Activated gamma-delta T cell treated with Interleukin-2 at 50 U/mL for 16 hours (primary cell): ENCODE results near the gene LIN54.
"Not testable (repeated sequence)": the region's sequence is repeated elsewhere in the genome, so short reads cannot be mapped to it uniquely, and the experiment has no call there.

ENCODE experiments used
- DNase-seq: peaks from one replicate; pipeline ENCODE4 v3.0.0-alpha.2; 2020

LIN54 gene

GRCh38 chr4:83010522-83011318 lies at the start of gene LIN54:
Gene LIN54 (minus strand): TSS chr4:83010823. CDS start chr4:82984844, 25,979 bp downstream.
- DNase-seq, result peak; percentile 84

- no peak for DNase-seq
Observed at GRCh38 chr4:83054928-83055327, 44.3 kb upstream of the LIN54 start.

- DNase-seq, result not testable (repeated sequence)
Observed at GRCh38 chr4:83048781-83049180, 38.2 kb upstream of the LIN54 start.

GRCh38 chr4:83046693-83047473 lies 36.3 kb upstream of the LIN54 start:
- DNase-seq, result no peak

- no peak for DNase-seq
Observed at GRCh38 chr4:83043801-83044407, 33.3 kb upstream of the LIN54 start.

GRCh38 chr4:83043157-83043556 lies 32.5 kb upstream of the LIN54 start:
- DNase-seq, result not testable (repeated sequence)

- DNase-seq, result no peak
Observed at GRCh38 chr4:83040269-83040668, 29.6 kb upstream of the LIN54 start.

- DNase-seq, result no peak
Observed at GRCh38 chr4:83036991-83037665, 26.5 kb upstream of the LIN54 start.

DNA sequence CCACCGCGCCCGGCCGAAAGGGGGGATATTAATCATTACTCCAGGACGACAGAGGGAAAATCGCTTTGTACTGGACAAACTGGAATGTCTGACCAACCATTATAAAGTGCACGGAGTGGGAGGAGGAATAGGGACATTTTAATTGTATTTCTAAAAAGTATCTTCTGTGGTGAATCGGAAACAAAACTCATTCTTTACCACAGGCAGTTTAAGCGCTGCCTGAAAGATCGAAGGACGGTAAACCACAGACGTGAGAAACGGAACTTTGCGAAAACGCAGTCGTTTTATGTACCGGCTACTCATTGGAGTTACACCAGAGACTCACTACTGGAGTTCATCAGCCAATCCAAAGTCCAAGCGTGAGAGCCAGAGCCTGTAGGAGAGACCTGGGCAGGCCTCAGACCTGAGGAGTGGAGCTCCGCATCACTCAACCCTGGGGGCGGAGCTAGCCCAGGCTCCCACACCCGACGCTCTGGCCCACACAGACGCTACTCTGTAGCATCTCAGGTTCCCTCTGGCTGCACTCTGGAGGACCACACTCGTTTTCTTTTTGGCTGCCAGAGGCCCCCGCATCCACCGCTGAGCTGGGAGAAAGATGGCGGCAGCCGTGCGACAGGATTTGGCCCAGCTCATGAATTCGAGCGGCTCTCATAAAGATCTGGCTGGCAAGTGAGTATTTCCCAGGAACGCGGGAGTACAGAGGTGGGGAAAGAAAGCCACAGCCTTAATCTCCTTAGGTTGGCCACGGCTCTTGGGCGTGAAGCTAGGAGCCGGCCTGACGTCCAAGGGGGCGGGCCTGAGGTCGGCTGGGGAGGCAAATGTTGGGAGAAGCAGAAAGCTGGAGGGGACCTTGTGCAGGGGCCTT lies 24.2 kb upstream of the LIN54 start, which contains the start of gene COPS4:
Gene COPS4 (plus strand): TSS at position 554 of the 865 bp plus-strand sequence. CDS start 42 bp downstream, at position 596.
- DNase-seq, result peak; percentile 95

- DNase-seq, result no peak
Observed at GRCh38 chr4:83029688-83030087, 19.1 kb upstream of the LIN54 start.

DNA sequence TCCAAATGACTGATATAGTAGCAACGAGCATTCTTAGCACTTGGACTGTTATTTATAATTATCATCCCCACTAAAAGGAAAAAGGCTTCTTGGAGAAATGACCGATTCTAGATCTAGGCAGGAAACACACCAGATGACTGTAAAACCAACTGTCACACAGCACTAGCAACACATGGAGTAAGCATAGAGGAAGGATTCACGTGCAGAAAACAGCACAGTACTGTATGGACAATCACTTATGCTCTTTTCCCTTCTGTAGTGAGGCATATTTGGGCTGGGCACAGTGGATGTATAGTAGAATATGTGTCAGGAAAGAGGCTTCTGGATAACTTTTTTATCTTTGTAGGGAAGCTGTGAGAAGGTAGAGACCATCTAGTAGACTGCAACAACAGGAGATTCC lies 18.4 kb upstream of the LIN54 start:
- no peak for DNase-seq

DNA sequence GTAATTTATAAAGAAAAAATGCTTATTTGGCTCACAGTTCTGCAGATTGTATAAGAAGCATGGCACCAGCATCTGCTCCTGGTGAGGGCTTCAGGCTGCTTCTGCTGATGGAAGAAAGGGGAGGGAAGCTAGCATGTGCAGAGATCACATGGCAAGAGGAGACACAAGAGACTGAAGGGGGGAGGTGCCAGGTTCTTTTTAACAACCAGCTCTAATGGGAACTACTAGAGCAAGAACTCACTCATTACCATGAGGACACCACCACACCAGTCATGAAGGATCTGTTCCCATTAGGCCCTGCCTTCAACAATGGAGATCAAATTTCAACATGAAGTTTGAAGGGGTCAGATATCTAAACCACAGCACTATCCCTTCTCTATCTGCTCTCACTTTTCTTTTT lies 14.9 kb upstream of the LIN54 start:
- DNase-seq, result no peak

DNA sequence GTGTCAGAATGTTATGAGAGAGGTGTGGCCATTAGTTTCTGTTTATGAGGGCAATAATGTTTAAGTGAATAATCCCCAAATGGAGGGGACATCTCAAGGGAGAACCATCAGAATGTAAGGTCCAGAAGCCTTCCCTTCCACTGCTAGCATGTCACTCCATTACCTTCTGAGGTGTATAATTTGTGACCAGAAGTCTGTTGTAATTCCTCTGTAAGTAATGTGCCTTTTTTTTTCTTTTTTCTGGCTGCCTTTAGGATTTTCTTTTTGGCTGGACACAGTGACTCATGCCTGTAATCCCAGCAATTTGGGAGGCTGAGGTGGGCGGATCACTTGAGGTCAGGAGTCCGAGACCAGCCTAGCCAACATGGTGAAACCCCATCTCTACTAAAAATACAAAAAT lies 13.6 kb upstream of the LIN54 start:
- no peak for DNase-seq

- DNase-seq, result not testable (repeated sequence)
Observed at GRCh38 chr4:83023599-83023998, 13.0 kb upstream of the LIN54 start.

- no peak for DNase-seq
Observed at GRCh38 chr4:83022724-83023450, 12.3 kb upstream of the LIN54 start.

DNA sequence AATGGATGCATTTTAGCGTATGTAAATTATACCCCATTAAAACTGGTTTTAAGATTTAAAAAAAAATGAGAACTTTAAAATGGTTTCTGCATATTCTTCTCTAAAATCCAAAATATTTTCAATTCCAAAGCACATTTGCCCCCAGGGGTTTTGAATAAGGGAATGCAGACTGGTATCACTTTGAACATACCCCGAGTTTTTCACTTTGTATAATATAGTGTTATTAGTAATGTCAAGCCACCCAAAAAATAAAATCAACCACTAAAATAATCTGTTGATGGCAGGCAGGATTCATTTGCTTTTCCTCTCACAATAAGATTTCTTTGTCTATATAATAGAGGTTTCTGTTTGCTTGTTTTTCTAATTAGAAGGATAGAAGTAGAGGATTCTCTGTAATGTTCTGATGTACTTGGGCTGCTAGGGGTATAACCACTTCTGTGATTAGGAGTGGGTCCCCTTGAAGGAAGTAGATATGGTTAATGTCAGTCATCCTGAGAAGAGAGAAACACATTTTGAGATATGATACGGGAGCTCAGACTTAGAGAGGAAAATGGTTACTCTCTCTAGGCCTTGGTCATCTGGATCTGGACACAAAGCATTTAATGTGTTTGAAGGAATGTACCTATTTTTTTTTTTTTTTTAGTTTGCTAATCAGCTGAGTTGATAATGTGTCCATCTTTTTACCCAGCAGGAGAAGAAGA lies 9.3 kb upstream of the LIN54 start:
- no peak for DNase-seq

GRCh38 chr4:83013902-83014301 lies 3.3 kb upstream of the LIN54 start:
- no peak for DNase-seq

GRCh38 chr4:83013420-83013867 lies 2.8 kb upstream of the LIN54 start:
- DNase-seq, result no peak

DNA sequence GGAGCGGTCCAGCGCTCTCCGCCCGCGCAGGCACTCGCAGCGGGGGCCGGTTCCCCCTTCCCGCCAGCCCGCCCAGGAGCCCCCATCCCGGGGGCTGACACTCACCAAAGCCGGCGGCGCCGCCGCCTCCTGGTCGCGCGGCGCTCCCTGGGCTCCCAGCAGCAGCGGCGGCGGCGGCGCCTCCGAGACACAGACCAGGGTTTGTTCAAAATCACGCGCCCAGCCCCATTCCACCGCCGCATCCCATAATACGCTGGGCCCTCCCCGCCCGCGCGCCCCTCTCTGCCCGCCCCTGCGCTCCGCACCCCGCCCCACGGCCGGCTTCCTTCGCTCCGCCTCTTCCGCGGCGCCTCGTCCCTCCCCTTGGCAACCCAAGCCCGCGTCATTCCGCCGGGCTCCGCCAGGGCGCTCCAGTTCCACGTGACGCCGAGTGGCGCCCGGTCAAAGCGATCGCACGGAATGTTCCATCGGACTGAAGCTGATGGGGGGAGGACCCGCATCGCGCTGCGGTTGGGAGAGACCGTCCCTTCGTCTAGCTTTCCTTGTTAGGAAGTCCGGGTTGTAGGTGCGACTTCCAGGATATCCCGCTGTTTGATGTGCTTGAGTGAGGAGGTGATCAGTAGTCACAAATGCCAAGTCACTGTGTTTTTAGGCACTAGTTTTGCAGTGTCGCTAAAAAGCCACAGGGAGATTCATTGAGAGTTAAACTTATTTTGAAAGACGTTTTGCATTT lies 2.2 kb upstream of the LIN54 start:
- DNase-seq, result peak; percentile 96

GRCh38 chr4:83012200-83012686 lies 1.6 kb upstream of the LIN54 start:
- peak; percentile 10 for DNase-seq
